Kidney (tissue), 14 donors: ENCODE data around the gene AGBL5. TPM values are rescaled to one million over a fixed set of nuclear protein-coding genes. Genes with fewer than 3 reads are reported as not detected.

Source experiments
- DNase-seq, 5 donors: peaks; one replicate each; pipeline ENCODE4 v3.0.0-alpha.2; 2013 to 2020
- FAIRE-seq: peaks from 2 replicates; lab custom pipeline; 2012; peaks lifted over from hg19 to GRCh38; lab: Jason Lieb, UNC
- H3K27ac ChIP-seq, 2 donors: one replicate each; pipeline ENCODE4 v1.7.0; 2013; ENCODE audit warnings: low read depth in 2 of 2, low read length in 2 of 2, inconsistent platforms in 1 of 2
- H3K27me3 ChIP-seq: one replicate; pipeline ENCODE4 v1.7.1; 2013; ENCODE audit warnings: low read length, inconsistent platforms; ENCODE audit not compliant: control insufficient read depth, insufficient read depth
- H3K36me3 ChIP-seq, 3 donors: one replicate each; pipeline versions ENCODE4 v1.7.0 to v1.7.1; 2013; ENCODE audit warnings: low read length in 3 of 3, control low read depth in 1 of 3, inconsistent platforms in 1 of 3; ENCODE audit not compliant: insufficient read depth in 3 of 3, control insufficient read depth in 2 of 3
- H3K4me1 ChIP-seq, 3 donors: one replicate each; pipeline versions ENCODE4 v1.7.0 to v1.7.1; 2013; ENCODE audit warnings: low read length in 3 of 3, inconsistent platforms in 1 of 3, low read depth in 1 of 3; ENCODE audit not compliant: control insufficient read depth in 2 of 3, insufficient read depth in 2 of 3
- H3K4me3 ChIP-seq, 3 donors: one replicate each; pipeline versions ENCODE4 v1.7.0 to v1.8.1; 2013; ENCODE audit warnings: low read length in 3 of 3, control low read depth in 1 of 3, inconsistent platforms in 1 of 3
- H3K9ac ChIP-seq, 3 donors: one replicate each; pipeline versions ENCODE4 v1.7.0 to v1.7.1; 2013; ENCODE audit warnings: low read length in 3 of 3, control low read depth in 1 of 3, inconsistent platforms in 1 of 3
- H3K9me3 ChIP-seq, 3 donors: one replicate each; pipeline versions ENCODE4 v1.7.0 to v1.7.1; 2013; ENCODE audit warnings: low read length in 3 of 3, control low read depth in 1 of 3, inconsistent platforms in 1 of 3; ENCODE audit not compliant: control insufficient read depth in 2 of 3, insufficient read depth in 1 of 3
- CTCF ChIP-seq: IDR thresholded peaks from 3 replicates; pipeline ENCODE4 v1.5.1; 2012; ENCODE audit warnings: mild to moderate bottlenecking, moderate library complexity, borderline replicate concordance; ENCODE audit not compliant: insufficient read depth; ENCODE audit errors: extremely low read depth
- intact Hi-C: fragments of 100-400 bp; cut with DNase I; formaldehyde crosslinking; loops from one replicate; pipeline ENCODE4 v1.11.1; 2022
- polyA plus RNA-seq: library from polyadenylated mRNA; stranded (reverse); fragments of 350-450 nt; fragmentation: Illumina TruSeq; extraction: RNeasy Lipid Tissue Mini Kit (QIAGEN cat#74804); gene quantifications from one replicate; pipeline ENCODE4 v1.2.3, GENCODE V29; 2014; ENCODE audit warnings: low read depth, low replicate concordance; ENCODE audit not compliant: insufficient read depth
- total RNA-seq: library from RNA; stranded (reverse); fragmentation: NEBNext Ultra II Directional; extraction: Animal tissue kit (Norgen Biotek cat#: 25700); gene quantifications from one replicate; pipeline ENCODE4 v1.2.1, GENCODE V29; 2021
- donor health status: control.
- donor health status: control.
- donor health status: control.
- donor health status: control.
- donor health status: control.
- donor health status: DM: yes; HTN: yes; CAD: no.
- donor health status: Normal renal cell carcinoma (clear cell type).

The AGBL5 gene
- total and polyA plus RNA-seq, 2 donors from 2014 or later = 33.4 to 36.5 TPM

GRCh38 chr2:27040282-27040681 lies 11.2 kb upstream of the AGBL5 start:
- Histone ChIP-seq H3K27me3 (no peaks in the 10 kb centered on the region), H3K27ac (no peak overlapping the region), H3K36me3 (peaks cover 6 to 47% (median 40%) of the 10 kb centered on the region in 3 donors), H3K9me3 (no peaks in the 10 kb centered on the region), H3K9ac (no peak overlapping the region), H3K4me1 (peaks cover 2 to 11% (median 7%) of the 10 kb centered on the region in 3 donors), H3K4me3 (no peak overlapping the region)
- no peak for DNase-seq
- TF ChIP-seq CTCF = no peak
- intact Hi-C loops = no loop called here
- FAIRE-seq = no peak

GRCh38 chr2:27041752-27042151 lies 9.7 kb upstream of the AGBL5 start:
- Histone ChIP-seq H3K4me3 (no peak overlapping the region), H3K4me1 (peaks cover 2 to 11% (median 7%) of the 10 kb centered on the region in 3 donors), H3K9ac (no peak overlapping the region), H3K36me3 (peaks cover 0 to 33% (median 30%) of the 10 kb centered on the region in 3 donors), H3K27ac (no peak overlapping the region), H3K27me3 (no peaks in the 10 kb centered on the region), H3K9me3 (no peaks in the 10 kb centered on the region)
- DNase-seq (peak in 4 of 5 donors; percentile 67 to 93 (median 88)), FAIRE-seq (no peak)
- intact Hi-C loops = no loop called here
- no peak for TF ChIP-seq CTCF

- no peaks in the 10 kb centered on the region for H3K9me3 ChIP-seq
- H3K4me3 ChIP-seq = peak overlapping the region in 1 of 3 donors; percentile 13
- H3K36me3 ChIP-seq = peaks cover 0 to 29% (median 25%) of the 10 kb centered on the region in 3 donors
- peak overlapping the region in 1 of 2 donors; percentile 41 for H3K27ac ChIP-seq
- H3K9ac ChIP-seq = no peak overlapping the region
- intact Hi-C loops = no loop called here
- H3K4me1 ChIP-seq = peaks cover 2 to 11% (median 7%) of the 10 kb centered on the region in 3 donors
- DNase-seq (peak in 2 of 5 donors; percentile 62 to 67), FAIRE-seq (no peak)
- no peaks in the 10 kb centered on the region for H3K27me3 ChIP-seq
- TF ChIP-seq CTCF = no peak
Measured at GRCh38 chr2:27042159-27042661, 9.3 kb upstream of the AGBL5 start.
